Loucy (cell line): ENCODE data around the gene IQGAP1.

ENCODE experiments used
- H2AFZ ChIP-seq: fragments of 200-600 bp; sonication (generic); 2 replicates; pipeline ENCODE4 v1.6.0; 2016; ENCODE audit warnings: antibody characterized with exemption, mild to moderate bottlenecking, low read length, moderate library complexity
- H3F3A ChIP-seq: fragments of 200-600 bp; 2 replicates; pipeline ENCODE4 v1.6.0; 2016; ENCODE audit warnings: antibody characterized with exemption, low read depth, mild to moderate bottlenecking
- H3K27me3 ChIP-seq: fragments of 200-600 bp; sonication (generic); 2 replicates; pipeline ENCODE4 v1.6.1; 2014; ENCODE audit warnings: low read length, mild to moderate bottlenecking; ENCODE audit not compliant: insufficient read depth, poor library complexity, severe bottlenecking
- H3K36me3 ChIP-seq: fragments of 200-600 bp; sonication (generic); 2 replicates; pipeline ENCODE4 v1.6.1; 2016; ENCODE audit warnings: low read length; ENCODE audit not compliant: insufficient read depth
- H3K4me1 ChIP-seq: fragments of 200-600 bp; sonication (generic); 2 replicates; pipeline ENCODE4 v1.5.1; 2014; ENCODE audit warnings: low read length, mild to moderate bottlenecking; ENCODE audit not compliant: insufficient read depth, poor library complexity, severe bottlenecking
- H3K4me2 ChIP-seq: fragments of 200-600 bp; sonication (generic); 2 replicates; pipeline ENCODE4 v1.6.0; 2014; ENCODE audit warnings: antibody characterized with exemption, low read length, low read depth, mild to moderate bottlenecking; ENCODE audit not compliant: poor library complexity, severe bottlenecking
- H3K4me3 ChIP-seq: fragments of 200-600 bp; sonication (generic); 2 replicates; pipeline ENCODE4 v1.5.1; 2014; ENCODE audit warnings: low read length, mild to moderate bottlenecking, mixed read lengths; ENCODE audit not compliant: poor library complexity, severe bottlenecking
- H3K79me2 ChIP-seq: fragments of 200-600 bp; sonication (generic); 2 replicates; pipeline ENCODE4 v1.6.1; 2014; ENCODE audit warnings: low read length; ENCODE audit not compliant: insufficient read depth
- H3K9ac ChIP-seq: fragments of 200-600 bp; sonication (generic); 2 replicates; pipeline ENCODE4 v1.6.0; 2014; ENCODE audit warnings: mild to moderate bottlenecking, low read depth, low read length, moderate library complexity; ENCODE audit not compliant: poor library complexity, severe bottlenecking
- H3K9me2 ChIP-seq: fragments of 200-600 bp; sonication (generic); replicated peaks from 2 replicates; pipeline ENCODE4 v1.6.1; 2016; ENCODE audit warnings: low read depth, low read length, mixed read lengths
- H3K9me3 ChIP-seq: fragments of 200-600 bp; sonication (generic); 2 replicates; pipeline ENCODE4 v1.6.1; 2014; ENCODE audit warnings: mild to moderate bottlenecking, antibody characterized with exemption, low read length, low read depth; ENCODE audit not compliant: insufficient read depth
- H4K20me1 ChIP-seq: fragments of 200-600 bp; sonication (generic); 2 replicates; pipeline ENCODE4 v1.6.0; 2014; ENCODE audit warnings: antibody characterized with exemption, low read length, mild to moderate bottlenecking; ENCODE audit not compliant: insufficient read depth, poor library complexity, severe bottlenecking
- EZH2phosphoT487 ChIP-seq: fragments of 200-600 bp; IDR thresholded peaks from 2 replicates; pipeline ENCODE4 v1.6.1; 2018; ENCODE audit warnings: antibody characterized with exemption, mild to moderate bottlenecking, moderate library complexity, borderline replicate concordance
- TF ChIP-seq, protein P1 (sequence below): fragments of 200-600 bp; sonication (generic); conservative IDR thresholded peaks from 2 replicates; pipeline ENCODE4 v1.5.1; 2014; ENCODE audit warnings: mild to moderate bottlenecking, antibody characterized with exemption, low read length

IQGAP1 gene

DNA sequence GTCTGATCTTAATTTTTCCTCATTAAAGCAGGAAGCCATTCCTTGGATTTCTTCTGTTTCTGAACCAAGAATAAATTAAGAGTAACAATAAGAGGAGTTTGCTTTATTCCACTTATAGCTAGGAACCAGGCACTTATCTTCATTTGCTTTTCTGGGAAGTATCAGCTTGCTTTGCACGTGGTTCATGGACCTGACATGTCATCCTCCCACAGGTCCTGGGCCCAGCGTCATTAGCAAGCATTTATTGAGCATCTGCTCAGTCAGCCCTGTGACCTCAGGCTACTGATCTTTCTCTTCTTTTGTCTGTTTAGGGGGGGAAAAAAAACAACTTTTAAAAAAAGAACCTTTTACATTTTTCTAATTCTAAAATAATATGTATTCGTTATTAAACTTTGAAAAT is 107.0 kb downstream of the IQGAP1 start:
- no peaks in the 10 kb centered on the region for H3F3A ChIP-seq
- no peak for TF ChIP-seq EZH2phosphoT487
- TF ChIP-seq, protein P1, sequence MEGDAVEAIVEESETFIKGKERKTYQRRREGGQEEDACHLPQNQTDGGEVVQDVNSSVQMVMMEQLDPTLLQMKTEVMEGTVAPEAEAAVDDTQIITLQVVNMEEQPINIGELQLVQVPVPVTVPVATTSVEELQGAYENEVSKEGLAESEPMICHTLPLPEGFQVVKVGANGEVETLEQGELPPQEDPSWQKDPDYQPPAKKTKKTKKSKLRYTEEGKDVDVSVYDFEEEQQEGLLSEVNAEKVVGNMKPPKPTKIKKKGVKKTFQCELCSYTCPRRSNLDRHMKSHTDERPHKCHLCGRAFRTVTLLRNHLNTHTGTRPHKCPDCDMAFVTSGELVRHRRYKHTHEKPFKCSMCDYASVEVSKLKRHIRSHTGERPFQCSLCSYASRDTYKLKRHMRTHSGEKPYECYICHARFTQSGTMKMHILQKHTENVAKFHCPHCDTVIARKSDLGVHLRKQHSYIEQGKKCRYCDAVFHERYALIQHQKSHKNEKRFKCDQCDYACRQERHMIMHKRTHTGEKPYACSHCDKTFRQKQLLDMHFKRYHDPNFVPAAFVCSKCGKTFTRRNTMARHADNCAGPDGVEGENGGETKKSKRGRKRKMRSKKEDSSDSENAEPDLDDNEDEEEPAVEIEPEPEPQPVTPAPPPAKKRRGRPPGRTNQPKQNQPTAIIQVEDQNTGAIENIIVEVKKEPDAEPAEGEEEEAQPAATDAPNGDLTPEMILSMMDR, result no peak
- H3K9ac ChIP-seq, result no peak overlapping the region
- H3K36me3 ChIP-seq, result peaks cover 57% of the 10 kb centered on the region; the same call in 1 of the 2 replicates
- H3K27me3 ChIP-seq, result no peaks in the 10 kb centered on the region
- H3K4me3 ChIP-seq, result no peak overlapping the region
- no peak overlapping the region for H3K4me2 ChIP-seq
- no peak overlapping the region for H2AFZ ChIP-seq
- no peaks in the 10 kb centered on the region for H3K9me2 ChIP-seq
- no peaks in the 10 kb centered on the region for H3K9me3 ChIP-seq
- no peaks in the 10 kb centered on the region for H3K4me1 ChIP-seq
- H4K20me1 ChIP-seq, result no peaks in the 10 kb centered on the region
- no peaks in the 10 kb centered on the region for H3K79me2 ChIP-seq

DNA sequence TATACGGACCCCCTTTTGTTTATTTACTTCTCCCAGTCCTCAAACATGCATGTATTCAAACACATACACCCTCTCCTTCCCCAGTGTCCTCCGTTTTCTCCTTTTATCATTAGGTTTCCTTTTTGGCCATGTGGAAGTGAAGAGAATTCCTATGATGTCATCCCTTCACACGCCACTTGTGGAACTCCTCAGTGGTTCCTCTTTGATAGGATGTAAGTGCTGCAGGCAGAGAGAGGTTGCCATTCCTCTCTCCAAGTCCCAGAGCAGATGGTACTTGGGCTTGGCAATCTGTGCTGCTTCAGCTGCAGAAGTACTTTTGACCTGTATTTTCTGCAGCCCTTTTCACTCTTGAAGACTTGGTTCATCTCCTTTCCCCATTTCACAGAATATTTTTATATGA is 108.7 kb downstream of the IQGAP1 start:
- peaks cover 58% of the 10 kb centered on the region; the same call in 1 of the 2 replicates for H3K36me3 ChIP-seq
- H4K20me1 ChIP-seq, result no peaks in the 10 kb centered on the region
- no peaks in the 10 kb centered on the region for H3F3A ChIP-seq
- H3K4me3 ChIP-seq, result no peak overlapping the region
- H3K27me3 ChIP-seq, result no peaks in the 10 kb centered on the region
- H3K4me1 ChIP-seq, result no peaks in the 10 kb centered on the region
- no peaks in the 10 kb centered on the region for H3K9me2 ChIP-seq
- H3K4me2 ChIP-seq, result no peak overlapping the region
- no peak overlapping the region for H3K9ac ChIP-seq
- TF ChIP-seq EZH2phosphoT487, result no peak
- TF ChIP-seq, protein P1, result no peak
- H3K79me2 ChIP-seq, result no peaks in the 10 kb centered on the region
- no peaks in the 10 kb centered on the region for H3K9me3 ChIP-seq
- H2AFZ ChIP-seq, result no peak overlapping the region

DNA sequence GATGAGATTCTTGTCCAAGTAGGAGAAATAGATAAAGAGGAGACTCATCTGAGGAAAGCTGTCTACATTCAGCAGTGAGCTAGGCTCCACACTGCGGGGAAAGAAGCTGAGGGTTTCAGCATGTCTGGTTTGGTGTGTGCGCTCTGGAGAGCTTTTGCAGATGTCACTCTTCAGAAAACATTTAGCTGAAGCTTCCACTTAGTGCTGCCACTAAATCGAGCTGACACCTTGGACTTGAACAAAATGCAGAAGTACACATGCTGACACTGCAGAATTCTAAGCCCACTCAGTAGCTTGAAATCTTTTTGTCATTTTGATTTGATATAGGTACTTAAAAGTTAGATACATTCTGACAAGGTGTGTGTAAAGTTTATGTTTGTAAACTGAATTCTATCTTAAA is 109.3 kb downstream of the IQGAP1 start:
- H3K4me2 ChIP-seq, result no peak overlapping the region
- H3F3A ChIP-seq, result no peaks in the 10 kb centered on the region
- no peaks in the 10 kb centered on the region for H3K27me3 ChIP-seq
- no peaks in the 10 kb centered on the region for H3K9me3 ChIP-seq
- H4K20me1 ChIP-seq, result no peaks in the 10 kb centered on the region
- no peak overlapping the region for H2AFZ ChIP-seq
- no peaks in the 10 kb centered on the region for H3K4me1 ChIP-seq
- TF ChIP-seq EZH2phosphoT487, result no peak
- TF ChIP-seq, protein P1, result no peak
- H3K9ac ChIP-seq, result no peak overlapping the region
- H3K4me3 ChIP-seq, result no peak overlapping the region
- peaks cover 52% of the 10 kb centered on the region; the same call in 1 of the 2 replicates for H3K36me3 ChIP-seq
- H3K9me2 ChIP-seq, result no peaks in the 10 kb centered on the region
- no peaks in the 10 kb centered on the region for H3K79me2 ChIP-seq
